ENCODE results near the gene AMBP.
"Not testable (repeated sequence)": the region's sequence is repeated elsewhere in the genome, so short reads cannot be mapped to it uniquely, and the experiment has no call there.

AMBP gene

DNA sequence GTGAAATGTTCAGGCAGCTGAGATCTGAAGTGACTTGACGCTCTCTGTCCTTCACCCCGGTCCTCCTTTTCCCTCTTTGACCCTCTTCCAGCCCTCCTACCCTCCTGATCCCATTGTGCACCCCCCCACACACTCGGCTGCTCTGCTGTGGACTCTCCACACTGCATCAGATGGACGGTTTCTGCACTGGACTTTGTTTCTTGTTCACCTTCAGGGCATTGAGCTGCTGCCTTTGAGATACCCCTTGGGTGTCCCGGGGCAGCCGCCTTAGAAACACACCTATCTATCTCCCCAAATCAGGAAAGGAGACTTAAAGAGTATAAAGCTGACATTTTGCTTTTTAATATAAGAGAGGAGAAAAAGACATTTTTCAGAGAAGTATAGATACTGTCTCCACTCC, 27.5 kb downstream of the AMBP start:
- no peak for DNase-seq (ENCODE audit: low spot score)

DNA sequence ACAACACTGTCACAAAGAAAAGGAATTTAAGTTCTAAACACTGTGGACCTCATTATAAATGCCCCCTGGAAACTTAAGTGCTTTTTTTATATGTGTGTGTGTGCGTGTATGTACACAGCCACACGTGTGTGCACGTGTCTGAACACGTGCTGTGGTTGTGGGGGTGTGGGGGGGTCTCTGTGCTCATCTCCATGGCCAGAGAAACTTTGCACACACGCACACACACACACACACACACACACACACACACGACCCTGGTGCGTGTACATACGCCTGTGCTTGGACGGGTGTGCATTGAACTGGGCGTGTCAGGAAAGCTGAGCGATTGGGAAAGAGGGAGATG, 27.9 kb downstream of the AMBP start:
- no peak for DNase-seq (ENCODE audit: low spot score)

DNA sequence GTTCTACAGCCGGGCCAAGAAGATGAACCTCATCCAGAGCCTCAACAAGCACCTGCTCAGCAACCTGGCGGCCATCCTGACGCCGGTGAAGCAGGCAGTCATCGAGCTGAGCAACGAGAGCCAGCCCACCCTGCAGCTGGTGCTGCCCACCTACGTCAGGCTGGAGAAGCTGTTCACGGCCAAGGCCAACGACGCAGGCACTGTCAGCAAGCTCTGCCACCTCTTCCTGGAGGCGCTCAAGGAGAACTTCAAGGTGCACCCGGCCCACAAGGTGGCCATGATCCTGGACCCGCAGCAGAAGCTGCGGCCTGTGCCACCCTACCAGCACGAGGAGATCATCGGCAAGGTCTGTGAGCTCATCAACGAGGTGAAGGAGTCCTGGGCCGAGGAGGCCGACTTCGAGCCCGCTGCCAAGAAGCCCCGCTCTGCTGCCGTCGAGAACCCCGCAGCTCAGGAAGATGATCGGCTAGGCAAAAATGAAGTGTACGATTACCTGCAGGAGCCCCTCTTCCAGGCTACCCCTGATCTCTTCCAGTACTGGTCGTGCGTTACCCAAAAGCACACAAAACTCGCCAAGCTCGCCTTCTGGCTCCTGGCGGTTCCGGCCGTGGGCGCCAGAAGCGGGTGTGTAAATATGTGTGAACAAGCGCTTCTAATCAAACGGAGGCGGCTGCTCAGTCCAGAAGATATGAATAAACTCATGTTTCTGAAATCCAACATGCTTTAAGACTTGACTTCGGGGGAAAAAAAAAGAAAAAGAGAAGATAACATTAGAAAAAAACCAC, 28.5 kb downstream of the AMBP start:
- no peak for DNase-seq (ENCODE audit: low spot score)

- DNase-seq (ENCODE audit: low spot score) = no peak
These were observed 29.3 kb downstream of the AMBP start for GRCh38 chr9:114048533-114049415.

DNA sequence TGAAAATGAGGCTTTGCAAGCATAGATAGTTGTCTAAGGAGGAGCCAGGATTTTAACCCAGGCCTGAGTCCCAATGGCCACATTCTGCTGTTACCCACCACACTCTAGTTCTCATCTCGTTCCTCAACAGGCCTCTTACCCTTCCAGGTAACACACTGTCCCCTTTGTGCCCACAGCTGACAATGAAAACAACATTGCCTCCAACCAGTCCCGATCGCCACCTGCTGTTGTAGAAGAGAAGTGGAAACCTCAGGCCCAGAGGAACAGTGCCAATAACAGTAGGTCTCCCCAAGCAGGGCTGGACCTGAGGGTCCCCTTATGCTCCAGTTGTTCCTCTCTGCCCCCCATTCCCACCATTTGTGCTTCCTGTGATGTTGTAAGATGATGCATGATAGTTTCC, 30.4 kb downstream of the AMBP start:
- no peak for DNase-seq (ENCODE audit: low spot score)

GRCh38 chr9:114046875-114047274, 31.2 kb downstream of the AMBP start:
- DNase-seq (ENCODE audit: low spot score) = no peak

GRCh38 chr9:114046237-114046755, 31.8 kb downstream of the AMBP start:
- no peak for DNase-seq (ENCODE audit: low spot score)

DNA sequence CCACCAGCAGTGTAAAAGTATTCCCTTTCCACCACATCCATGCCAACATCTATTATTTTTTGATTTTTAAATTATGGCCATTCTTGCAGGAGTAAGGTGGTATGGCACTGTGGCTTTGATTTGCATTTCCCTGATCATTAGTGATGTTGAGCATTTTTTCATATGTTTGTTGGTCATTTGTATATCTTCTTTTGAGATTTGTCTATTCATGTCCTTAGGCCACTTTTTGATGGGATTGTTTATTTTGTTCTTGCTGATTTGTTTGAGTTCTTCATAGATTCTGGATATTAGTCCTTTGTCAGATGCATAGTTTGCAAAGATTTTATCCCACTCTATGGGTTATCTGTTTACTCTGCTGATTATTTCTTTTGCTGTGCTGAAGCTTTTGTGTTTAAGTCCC, 34.4 kb downstream of the AMBP start:
- not testable (repeated sequence) for DNase-seq (ENCODE audit: low spot score)

DNA sequence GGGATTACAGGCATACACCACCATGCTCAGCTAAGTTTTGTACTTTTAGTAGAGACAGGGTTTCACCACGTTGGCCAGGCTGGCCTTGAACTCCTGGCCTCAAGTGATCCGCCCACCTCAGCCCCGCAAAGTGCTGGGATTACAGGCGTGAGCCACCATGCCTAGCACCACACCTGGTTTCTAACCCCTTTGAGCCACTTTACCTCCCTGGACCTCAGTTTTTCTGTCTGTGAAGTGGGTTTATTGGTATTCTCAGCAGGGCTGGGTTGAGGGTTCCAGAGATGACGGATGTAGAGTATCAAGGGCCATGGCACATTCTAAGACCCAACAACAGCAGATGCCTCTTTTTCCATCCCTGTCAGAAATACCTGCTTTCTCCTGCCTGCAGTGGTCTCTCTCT, 38.6 kb downstream of the AMBP start:
- no peak for DNase-seq (ENCODE audit: low spot score)

GRCh38 chr9:114038724-114039313, 39.3 kb downstream of the AMBP start:
- no peak for DNase-seq (ENCODE audit: low spot score)

- DNase-seq (ENCODE audit: low spot score) = no peak
These were observed 40.0 kb downstream of the AMBP start for GRCh38 chr9:114037961-114038723.

- no peak for DNase-seq (ENCODE audit: low spot score)
These were observed 40.9 kb downstream of the AMBP start for GRCh38 chr9:114037249-114037648.

- DNase-seq (ENCODE audit: low spot score) = no peak
These were observed 42.0 kb downstream of the AMBP start for GRCh38 chr9:114035845-114036801.

- DNase-seq (ENCODE audit: low spot score) = no peak
These were observed 42.8 kb downstream of the AMBP start for GRCh38 chr9:114035221-114035844.

DNA sequence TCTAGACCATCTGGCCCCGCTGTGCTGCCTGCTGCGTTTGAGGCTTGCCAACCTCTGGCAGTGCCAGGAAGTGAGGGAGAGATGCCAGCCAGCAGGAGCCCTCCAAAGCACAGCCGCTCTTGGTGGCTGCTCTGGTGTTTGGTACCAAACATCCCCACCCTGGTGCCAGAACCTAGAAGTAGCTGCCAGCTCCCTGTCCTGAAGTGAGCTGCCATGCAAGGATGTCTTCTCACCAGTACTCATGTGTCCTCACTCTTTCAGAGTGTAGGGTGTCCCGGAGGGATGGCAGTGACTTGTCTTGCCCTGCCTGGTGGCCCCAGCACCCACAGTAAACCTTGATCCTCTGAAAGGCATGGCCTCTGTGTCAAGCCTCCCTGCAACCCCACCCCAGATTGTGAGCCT, 43.4 kb downstream of the AMBP start:
- no peak for DNase-seq (ENCODE audit: low spot score)

- no peak for DNase-seq (ENCODE audit: low spot score)
These were observed 43.9 kb downstream of the AMBP start for GRCh38 chr9:114034196-114034595.

- DNase-seq (ENCODE audit: low spot score) = peak; percentile 41
These were observed 44.5 kb downstream of the AMBP start for GRCh38 chr9:114033397-114034103.

- DNase-seq (ENCODE audit: low spot score) = no peak
These were observed 45.9 kb downstream of the AMBP start for GRCh38 chr9:114031948-114032840.
